GM10266 (cell line): ENCODE measurements around the gene A3GALT2.

ENCODE experiments used
- DNase-seq: peaks from one replicate; pipeline ENCODE4 v3.0.0; 2012; ENCODE audit errors: extremely low spot score
- TF ChIP-seq, protein P1 (sequence below): IDR thresholded peaks from 2 replicates; pipeline ENCODE4 v1.5.1; 2012; ENCODE audit warnings: mild to moderate bottlenecking, low read depth; ENCODE audit not compliant: control insufficient read depth, insufficient read depth; ENCODE audit errors: missing control alignments

Gene A3GALT2

GRCh38 chr1:33327587-33328325, 6.9 kb upstream of the A3GALT2 start:
- TF ChIP-seq, protein P1, sequence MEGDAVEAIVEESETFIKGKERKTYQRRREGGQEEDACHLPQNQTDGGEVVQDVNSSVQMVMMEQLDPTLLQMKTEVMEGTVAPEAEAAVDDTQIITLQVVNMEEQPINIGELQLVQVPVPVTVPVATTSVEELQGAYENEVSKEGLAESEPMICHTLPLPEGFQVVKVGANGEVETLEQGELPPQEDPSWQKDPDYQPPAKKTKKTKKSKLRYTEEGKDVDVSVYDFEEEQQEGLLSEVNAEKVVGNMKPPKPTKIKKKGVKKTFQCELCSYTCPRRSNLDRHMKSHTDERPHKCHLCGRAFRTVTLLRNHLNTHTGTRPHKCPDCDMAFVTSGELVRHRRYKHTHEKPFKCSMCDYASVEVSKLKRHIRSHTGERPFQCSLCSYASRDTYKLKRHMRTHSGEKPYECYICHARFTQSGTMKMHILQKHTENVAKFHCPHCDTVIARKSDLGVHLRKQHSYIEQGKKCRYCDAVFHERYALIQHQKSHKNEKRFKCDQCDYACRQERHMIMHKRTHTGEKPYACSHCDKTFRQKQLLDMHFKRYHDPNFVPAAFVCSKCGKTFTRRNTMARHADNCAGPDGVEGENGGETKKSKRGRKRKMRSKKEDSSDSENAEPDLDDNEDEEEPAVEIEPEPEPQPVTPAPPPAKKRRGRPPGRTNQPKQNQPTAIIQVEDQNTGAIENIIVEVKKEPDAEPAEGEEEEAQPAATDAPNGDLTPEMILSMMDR: no peak
- DNase-seq: no peak

DNA sequence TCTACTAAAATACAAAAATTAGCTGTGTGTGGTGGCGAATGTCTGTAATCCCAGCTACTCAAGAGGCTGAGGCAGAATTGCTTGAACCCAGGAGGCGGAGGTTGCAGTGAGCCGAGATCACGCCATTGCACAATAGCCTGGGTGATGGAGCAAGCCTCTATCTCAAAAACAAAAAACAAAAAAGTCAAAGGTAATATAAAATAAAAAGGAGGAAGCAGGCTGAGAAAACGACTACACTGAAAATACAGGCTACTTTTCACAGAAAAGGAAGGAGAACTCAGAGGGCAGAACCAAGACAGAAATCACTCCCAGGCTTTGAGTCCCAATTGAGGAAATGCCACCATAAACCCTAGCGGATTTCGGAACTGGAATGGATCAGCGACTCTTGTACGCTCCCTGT, 5.9 kb upstream of the A3GALT2 start:
- no peak for DNase-seq
- TF ChIP-seq, protein P1: no peak

DNA sequence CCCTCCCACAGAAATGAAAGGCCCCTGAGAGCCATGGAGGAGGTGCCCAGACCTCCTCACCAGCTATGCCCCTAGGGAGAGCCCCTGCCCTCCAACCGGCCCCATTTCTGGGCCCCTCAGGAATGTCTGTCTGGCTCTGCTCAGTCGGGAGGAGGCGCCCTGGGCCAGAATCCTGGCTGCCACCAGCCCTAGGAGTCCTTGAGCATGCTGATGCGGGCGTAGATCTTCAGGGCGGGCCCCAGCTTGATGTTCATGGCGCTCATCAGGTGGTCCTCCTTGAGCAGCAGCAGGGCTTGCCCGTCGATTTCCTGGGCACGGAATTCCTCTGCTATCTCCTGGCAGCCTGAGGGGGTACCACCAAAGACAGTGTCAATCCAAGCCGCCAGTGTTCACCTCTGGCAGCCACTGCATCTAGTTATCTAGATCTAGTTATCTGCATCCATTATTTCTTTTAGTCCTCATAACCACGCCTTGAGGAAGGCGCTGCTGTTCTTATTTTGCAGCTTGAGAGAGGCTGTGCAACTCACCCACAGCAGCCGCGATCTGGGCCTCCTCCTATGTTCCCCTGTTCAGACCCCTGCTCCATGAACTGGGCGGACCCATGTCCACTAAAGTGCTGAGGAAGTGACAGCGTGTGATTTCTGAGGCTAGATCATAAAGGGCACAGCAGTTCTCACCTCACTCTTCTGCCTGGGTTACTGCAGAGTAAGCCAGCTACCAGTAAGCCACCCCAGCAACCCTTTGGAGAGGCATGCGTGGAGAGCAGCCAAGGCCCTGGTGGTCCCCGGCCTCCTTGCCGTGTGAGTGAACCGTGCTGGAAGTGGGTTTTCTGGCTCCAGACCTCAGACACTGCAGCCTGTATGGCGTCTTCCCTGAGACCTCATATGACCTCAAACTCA, 4.0 kb upstream of the A3GALT2 start:
- TF ChIP-seq, protein P1: no peak
- DNase-seq: no peak

DNA sequence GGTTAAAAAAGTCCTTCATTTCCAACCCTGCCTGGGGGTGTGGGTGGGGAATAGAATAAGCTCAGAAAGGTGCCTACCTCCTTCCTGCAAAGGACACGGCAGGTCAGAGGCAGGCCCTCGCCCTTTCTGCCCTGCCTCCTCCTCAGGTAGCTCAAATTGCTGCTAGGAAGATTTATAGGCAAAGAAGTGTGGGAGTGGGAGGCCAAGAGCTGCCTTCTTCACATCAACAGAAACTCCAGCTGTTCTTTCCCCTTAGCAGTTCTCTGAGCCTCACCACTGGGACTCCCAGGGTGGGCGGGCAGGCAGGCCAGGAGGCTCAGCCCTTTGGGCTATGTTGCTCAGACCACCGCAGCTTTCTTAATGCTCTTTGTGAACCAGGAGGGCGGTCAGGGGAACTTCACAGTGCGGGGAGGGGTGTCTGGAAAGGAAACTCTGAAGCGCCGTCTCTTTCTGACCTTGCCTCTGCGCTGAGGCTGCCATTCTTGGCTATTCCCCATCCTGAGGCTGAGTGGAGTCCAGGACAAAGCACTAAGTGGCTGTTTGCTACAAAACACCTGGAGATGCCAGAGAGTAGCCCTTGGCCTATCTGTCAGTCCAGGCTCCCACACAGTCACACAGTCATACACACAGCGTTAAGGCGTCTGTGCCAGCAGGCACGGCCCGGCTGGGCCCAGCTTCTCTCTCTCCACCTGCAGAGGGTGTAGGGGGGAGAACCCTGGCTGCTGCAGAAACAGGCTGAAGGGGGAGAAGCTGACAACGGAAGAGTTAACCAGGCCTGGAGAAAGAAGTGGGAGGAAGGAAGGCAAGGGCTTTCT, 3.0 kb upstream of the A3GALT2 start:
- DNase-seq: no peak
- TF ChIP-seq, protein P1: no peak

- DNase-seq: no peak
- TF ChIP-seq, protein P1: no peak
Observed at GRCh38 chr1:33322870-33323585, 2.1 kb upstream of the A3GALT2 start.

DNA sequence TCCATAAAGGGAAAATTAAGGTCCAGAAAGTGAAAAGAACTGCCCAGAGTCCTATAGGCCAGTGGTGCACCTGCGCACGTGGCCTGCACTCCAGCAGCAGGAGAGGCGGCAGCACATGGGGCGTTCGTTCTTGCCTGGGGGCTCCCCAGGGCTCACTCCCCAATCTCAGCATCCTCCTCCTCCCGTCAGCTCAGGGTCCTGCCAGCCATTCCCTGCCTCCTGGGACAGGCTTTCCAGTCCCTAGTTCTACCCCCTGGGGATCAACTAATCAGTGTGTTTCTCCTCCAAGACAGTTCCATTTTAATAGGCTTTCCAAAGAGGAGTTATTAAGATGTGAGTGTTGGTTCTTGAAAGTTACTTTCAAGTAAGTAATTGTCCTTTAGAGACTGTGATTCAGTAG, 1.2 kb upstream of the A3GALT2 start:
- TF ChIP-seq, protein P1: no peak
- DNase-seq: no peak
